Raji (cell line): ENCODE results near the gene TEK.

ENCODE experiments used
- POLR2A ChIP-seq: IDR thresholded peaks from 2 replicates; pipeline ENCODE4 v1.6.1; 2011; ENCODE audit warnings: low read depth, low read length, control low read depth; ENCODE audit not compliant: insufficient read depth

TEK gene

DNA sequence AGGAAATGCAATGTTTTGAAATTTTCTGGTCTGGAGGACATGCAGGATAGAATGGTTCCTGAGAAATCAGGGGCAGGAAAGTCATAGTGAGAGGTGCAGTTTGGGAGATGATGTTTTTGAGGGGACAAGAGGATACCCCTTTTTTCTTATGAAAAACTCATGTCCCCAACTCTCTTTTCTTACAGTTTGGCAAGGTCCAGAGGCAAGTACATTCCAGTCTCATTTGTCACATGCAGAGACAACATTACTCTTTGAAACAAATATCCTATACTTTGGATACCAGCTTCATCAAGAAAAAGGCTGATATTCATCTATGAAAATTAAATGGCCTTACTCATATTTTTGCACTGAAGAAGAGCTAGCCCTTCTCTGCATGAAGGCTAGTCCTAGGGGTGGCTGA, 139.7 kb downstream of the TEK start:
- no peak for TF ChIP-seq POLR2A

DNA sequence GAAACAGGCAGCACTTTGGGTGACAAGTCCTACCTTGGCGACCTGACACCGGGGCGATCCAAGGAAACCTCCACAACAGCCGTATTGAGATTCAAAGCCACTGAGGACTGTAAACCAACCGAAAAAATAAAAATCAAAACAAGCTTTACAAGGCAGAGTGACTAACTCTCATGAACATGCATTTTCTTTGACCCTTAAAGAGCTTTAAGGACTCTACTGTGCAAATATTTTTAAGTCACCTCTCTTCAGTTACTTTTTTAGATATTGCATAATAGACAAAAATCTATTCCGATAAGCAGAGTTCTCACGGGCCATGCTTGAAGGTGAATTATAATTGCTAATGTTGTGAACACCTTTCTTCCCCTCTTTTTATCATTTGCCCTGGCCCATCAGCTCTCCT, 149.6 kb downstream of the TEK start:
- no peak for TF ChIP-seq POLR2A

DNA sequence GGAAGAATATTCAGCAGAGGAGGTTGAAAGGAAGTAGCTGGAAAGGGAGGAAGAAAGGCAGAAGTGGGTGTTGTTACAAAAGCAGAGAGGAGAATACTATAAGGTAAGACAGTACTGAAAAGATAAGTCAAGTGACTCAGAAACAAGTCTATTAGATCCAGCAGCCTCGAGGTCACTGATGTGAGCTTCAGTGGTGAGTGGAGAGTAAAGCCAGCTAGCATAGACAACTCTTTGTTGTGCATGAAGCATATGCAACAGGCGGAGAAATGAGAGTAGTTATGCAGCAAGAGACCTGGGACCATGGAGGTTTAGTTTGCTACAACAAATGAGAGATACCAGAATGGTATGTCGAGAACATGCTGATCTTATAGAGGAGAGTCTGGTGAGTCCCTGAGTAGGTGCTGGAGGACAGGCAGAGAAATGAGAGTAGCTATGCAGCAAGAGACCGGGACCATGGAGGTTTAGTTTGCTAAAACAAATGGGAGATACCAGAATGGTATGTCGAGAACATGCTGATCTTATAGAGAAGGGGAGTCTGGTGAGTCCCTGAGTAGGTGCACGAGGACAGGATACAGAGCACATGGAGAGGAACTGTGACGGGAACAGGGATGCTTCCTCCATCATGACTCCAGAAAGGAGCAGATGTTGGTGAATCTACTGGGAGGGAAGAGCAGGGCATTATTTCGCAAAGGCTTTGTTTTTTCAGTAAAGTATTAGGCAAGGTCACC, 151.9 kb downstream of the TEK start:
- no peak for TF ChIP-seq POLR2A

DNA sequence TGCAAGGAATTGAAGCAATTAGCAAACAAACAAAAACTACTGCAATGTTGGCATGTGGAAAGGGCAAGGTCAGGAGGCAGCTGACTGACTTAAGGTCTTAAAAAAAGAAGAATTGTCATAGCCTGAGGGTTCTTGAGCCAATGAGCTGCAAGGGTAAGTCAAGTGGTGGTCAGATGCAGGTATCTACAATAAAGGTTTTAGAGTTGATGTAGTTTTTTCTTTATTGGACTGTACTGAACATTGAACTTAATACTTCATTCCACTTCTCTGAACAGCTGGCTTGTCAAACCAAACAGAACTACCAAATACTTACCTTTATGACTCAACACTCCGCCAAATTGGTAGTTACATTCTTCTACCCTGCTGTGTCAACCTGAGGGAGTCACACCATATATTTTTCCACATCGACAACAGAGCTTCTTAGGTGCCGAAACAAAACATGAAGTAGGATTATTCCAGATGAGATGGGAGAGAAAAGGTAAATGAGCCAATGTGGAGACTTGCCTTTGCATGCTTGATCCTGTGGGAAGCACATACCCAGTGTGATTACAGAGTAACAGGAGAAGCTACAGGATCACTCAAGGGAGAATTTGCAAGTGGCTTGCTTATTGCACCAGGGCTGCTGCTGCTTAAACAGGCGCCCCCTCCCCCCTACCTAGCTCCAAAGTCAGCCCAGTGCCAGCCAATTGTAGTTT, 152.6 kb downstream of the TEK start:
- no peak for TF ChIP-seq POLR2A

DNA sequence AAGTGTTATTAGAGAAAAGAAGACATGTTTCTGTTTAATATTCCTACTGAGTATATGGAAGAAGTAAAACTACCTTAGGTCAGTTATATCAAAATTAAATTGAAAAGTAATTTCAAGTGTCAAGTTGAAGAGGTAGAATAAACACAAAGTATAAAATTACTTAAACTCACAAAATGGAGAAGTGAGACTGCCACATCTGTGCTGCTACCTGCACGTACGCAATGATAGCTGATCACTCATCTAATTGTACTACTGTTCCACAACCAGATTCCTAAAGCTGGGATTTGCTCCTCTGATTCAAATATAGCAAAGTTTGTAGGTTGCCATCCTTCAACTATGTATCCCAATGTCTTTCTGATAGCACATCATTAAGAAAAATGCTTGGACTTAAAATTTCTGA, 163.1 kb downstream of the TEK start:
- no peak for TF ChIP-seq POLR2A

DNA sequence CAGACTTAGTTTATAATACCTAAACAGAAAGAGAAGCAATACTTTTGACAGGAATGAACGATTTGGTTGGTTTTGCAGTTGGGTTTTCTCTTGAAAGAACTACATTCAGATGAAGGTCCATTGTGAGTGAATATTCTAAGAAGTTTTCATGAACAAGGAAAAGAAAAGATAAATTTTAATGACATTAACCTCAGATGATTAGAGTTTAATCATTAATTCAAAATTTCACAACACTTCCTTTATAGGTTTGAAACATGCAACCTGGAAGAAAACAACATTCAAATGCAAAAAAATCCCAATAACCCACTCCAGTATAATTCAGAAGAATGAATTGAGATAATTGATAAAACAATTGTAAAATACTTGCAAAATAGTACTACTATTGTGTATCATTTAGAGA, 164.2 kb downstream of the TEK start:
- no peak for TF ChIP-seq POLR2A

DNA sequence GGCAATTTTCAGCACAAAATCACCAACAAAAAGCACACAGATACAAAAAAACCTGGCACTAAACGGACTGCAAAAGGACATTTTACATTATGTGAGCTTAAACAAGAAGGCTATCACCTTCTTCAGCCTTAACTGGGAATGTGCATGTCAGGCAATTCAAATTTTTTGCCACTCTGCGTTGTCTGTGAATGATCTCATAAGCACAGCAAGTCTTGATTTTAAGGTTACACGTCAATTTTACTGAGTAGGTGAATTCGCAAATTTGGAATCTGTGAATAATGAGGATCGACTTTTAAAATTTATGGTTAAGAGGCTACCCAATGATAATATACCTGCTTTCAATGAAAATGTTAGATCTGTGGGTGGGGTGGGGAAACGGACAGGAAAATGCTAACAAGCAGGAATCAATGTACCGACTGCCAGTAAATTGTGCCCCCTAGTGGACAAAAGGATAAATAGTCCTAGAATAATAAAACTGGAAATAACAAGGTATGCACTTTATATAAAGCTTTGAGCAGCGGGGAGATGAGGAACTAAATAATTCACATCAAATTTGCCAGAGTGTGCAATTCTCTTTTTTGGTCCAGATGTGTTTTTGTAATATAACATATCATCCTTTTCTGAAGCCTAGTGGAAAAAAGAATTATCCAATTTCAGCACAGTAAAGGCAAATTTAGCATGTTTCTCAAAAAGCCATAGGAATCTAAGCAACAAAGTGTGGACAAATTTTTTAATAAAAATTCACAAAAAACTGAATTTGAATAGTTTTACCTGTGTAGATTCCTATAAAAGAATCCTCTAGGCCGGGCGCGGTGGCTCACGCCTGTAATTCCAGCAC, 167.4 kb downstream of the TEK start:
- no peak for TF ChIP-seq POLR2A

DNA sequence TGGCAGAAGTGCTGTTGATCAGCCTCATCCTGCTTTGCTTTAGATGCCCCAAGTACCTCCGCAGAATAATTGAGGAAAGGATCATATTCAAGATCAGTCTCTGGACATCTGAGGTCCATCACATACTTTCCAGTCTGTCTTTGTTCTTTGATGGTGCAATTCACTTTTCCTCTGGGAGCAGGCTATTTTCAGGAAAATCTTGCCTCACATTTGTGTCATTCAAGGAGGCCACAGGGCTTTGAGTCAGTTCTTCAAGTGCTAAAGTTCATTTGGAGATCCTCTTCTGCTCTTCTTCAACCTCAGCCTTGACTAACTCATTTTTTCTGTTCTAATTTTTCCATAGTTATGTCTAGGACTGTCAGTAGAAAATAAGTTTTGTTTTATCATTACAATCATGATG, 169.3 kb downstream of the TEK start:
- TF ChIP-seq POLR2A = no peak

DNA sequence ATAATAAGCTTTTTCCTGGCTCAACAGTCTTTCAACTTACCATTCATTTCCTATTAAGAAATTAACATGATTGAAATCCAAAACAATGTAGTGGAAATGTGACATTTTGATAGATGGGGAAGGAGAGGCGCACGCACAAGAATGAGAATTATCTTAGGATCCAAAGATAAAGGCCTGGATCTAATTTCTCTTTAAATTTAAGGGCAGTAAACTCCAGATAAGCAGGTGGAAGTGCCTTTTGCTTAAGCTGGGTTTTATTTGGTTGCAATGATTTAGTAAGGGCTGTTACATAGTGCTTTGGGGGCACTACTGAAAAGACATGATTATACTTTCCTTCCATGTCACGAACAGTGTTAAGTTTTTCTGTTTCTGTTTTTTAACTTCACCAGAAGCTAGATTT, 170.6 kb downstream of the TEK start:
- TF ChIP-seq POLR2A = no peak
